ENCODE data around the gene HIVEP3. TPM values are rescaled to one million over a fixed set of nuclear protein-coding genes. Genes with fewer than 3 reads are reported as not detected.

The HIVEP3 gene
- total RNA-seq, 2 donors from 2014 or later, result 0.13 to 0.99 TPM

- no peaks in the 10 kb centered on the region for H3K27me3 Mint-ChIP-seq (ENCODE audit: insufficient read depth)
- Histone ChIP-seq H3K9ac (ENCODE audit: extremely low read depth, low read length, poor library complexity, severe bottlenecking) (no peak overlapping the region), H3K4me3 (ENCODE audit: low read length) (no peak overlapping the region), H3K4me1 (ENCODE audit: control insufficient read depth, insufficient read depth, low read length) (no peaks in the 10 kb centered on the region), H3K9me3 (ENCODE audit: control insufficient read depth, low read length) (no peaks in the 10 kb centered on the region), H3K27ac (ENCODE audit: low read depth, low read length) (no peak overlapping the region), H3K36me3 (ENCODE audit: control insufficient read depth, insufficient read depth, low read length) (no peaks in the 10 kb centered on the region), H3K27me3 (ENCODE audit: control insufficient read depth, insufficient read depth, low read length, poor library complexity, severe bottlenecking) (no peaks in the 10 kb centered on the region)
- H3K36me3 Mint-ChIP-seq (ENCODE audit: low read depth), result no peaks in the 10 kb centered on the region
- no peak for TF ChIP-seq CTCF (conservative IDR thresholded peaks at IDR 0.05)
- 94 to 95% methylated on average over 3 of the region's 3 CpGs for WGBS, 2 experiments (ENCODE audit: insufficient coverage in 1 of 2, insufficient read length in 1 of 2)
- no peaks in the 10 kb centered on the region for H3K4me1 Mint-ChIP-seq
- H3K27ac Mint-ChIP-seq, result no peak overlapping the region
- DNase-seq, result no peak
- H3K4me3 Mint-ChIP-seq, result no peak overlapping the region
- peaks cover 5% of the 10 kb centered on the region for H3K9me3 Mint-ChIP-seq
Observed at GRCh38 chr1:41780916-41781315, 137.8 kb downstream of the HIVEP3 start.

GRCh38 chr1:41780322-41780721 is 138.4 kb downstream of the HIVEP3 start:
- DNase-seq, result no peak
- H3K4me1 ChIP-seq (ENCODE audit: control insufficient read depth, insufficient read depth, low read length), result no peaks in the 10 kb centered on the region
- no peaks in the 10 kb centered on the region for H3K9me3 ChIP-seq (ENCODE audit: control insufficient read depth, low read length)
- peak; percentile 12 for TF ChIP-seq CTCF (conservative IDR thresholded peaks at IDR 0.05)
- H3K4me3 Mint-ChIP-seq, result no peak overlapping the region
- H3K9me3 Mint-ChIP-seq, result peaks cover 5% of the 10 kb centered on the region
- no peak overlapping the region for H3K27ac Mint-ChIP-seq
- H3K36me3 ChIP-seq (ENCODE audit: control insufficient read depth, insufficient read depth, low read length), result no peaks in the 10 kb centered on the region
- H3K27me3 Mint-ChIP-seq (ENCODE audit: insufficient read depth), result no peaks in the 10 kb centered on the region
- 66 to 80% methylated on average over 2 of the region's 2 CpGs for WGBS, 2 experiments (ENCODE audit: insufficient coverage in 1 of 2, insufficient read length in 1 of 2)
- H3K36me3 Mint-ChIP-seq (ENCODE audit: low read depth), result no peaks in the 10 kb centered on the region
- no peak overlapping the region for H3K4me3 ChIP-seq (ENCODE audit: low read length)
- no peak overlapping the region for H3K27ac ChIP-seq (ENCODE audit: low read depth, low read length)
- H3K27me3 ChIP-seq (ENCODE audit: control insufficient read depth, insufficient read depth, low read length, poor library complexity, severe bottlenecking), result no peaks in the 10 kb centered on the region
- no peak overlapping the region for H3K9ac ChIP-seq (ENCODE audit: extremely low read depth, low read length, poor library complexity, severe bottlenecking)
- no peaks in the 10 kb centered on the region for H3K4me1 Mint-ChIP-seq

DNA sequence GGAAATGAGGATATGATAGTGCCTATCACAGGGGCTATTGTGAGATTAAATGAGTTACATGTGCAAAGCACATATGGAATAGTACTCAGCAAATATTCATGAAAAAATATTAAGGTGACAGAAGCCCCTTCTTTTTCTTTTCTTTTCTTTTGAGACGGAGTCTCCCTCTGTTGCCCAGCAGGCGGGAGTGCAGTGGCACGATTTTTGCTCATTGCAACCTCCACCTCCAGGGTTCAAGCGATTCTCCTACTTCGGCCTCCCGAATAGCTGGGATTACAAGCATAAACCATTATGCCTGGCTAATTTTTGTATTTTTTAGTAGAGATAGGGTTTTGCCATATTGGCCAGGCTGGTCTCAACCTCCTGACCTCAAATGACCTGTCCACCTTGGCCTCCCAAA is 139.4 kb downstream of the HIVEP3 start:
- peak; percentile 57 for TF ChIP-seq CTCF (conservative IDR thresholded peaks at IDR 0.05)
- no peak overlapping the region for H3K27ac Mint-ChIP-seq
- H3K4me1 Mint-ChIP-seq, result no peaks in the 10 kb centered on the region
- H3K9me3 Mint-ChIP-seq, result peaks cover 5% of the 10 kb centered on the region
- Histone ChIP-seq H3K27me3 (ENCODE audit: control insufficient read depth, insufficient read depth, low read length, poor library complexity, severe bottlenecking) (no peaks in the 10 kb centered on the region), H3K9me3 (ENCODE audit: control insufficient read depth, low read length) (no peaks in the 10 kb centered on the region), H3K9ac (ENCODE audit: extremely low read depth, low read length, poor library complexity, severe bottlenecking) (no peak overlapping the region), H3K27ac (ENCODE audit: low read depth, low read length) (no peak overlapping the region), H3K4me1 (ENCODE audit: control insufficient read depth, insufficient read depth, low read length) (no peaks in the 10 kb centered on the region), H3K4me3 (ENCODE audit: low read length) (no peak overlapping the region), H3K36me3 (ENCODE audit: control insufficient read depth, insufficient read depth, low read length) (no peaks in the 10 kb centered on the region)
- DNase-seq, result no peak
- WGBS, 2 experiments (ENCODE audit: insufficient coverage in 1 of 2, insufficient read length in 1 of 2), result 88 to 91% methylated on average over 6 of the region's 6 CpGs
- H3K4me3 Mint-ChIP-seq, result no peak overlapping the region
- H3K27me3 Mint-ChIP-seq (ENCODE audit: insufficient read depth), result no peaks in the 10 kb centered on the region
- H3K36me3 Mint-ChIP-seq (ENCODE audit: low read depth), result no peaks in the 10 kb centered on the region
